HCT116 (cell line): Measurements from ENCODE around the gene REEP6. TPM values are rescaled to one million over a fixed set of nuclear protein-coding genes. Genes with fewer than 3 reads are reported as not detected.

Source experiments
- ATAC-seq: fragments of 200-7000 bp; cut with Tn5 transposase; 2 replicates; pipeline ENCODE4 v1.9.1; 2020; ENCODE audit warnings: mild to moderate bottlenecking, moderate library complexity
- BruUV-seq: library from RNA; stranded (reverse); fragments of 400-500 nt; replicated peaks from 2 replicates; lab custom pipeline; 2021; lab: Mats Ljungman, UMichigan
- CTCF ChIA-PET: fragments of 300-600 bp; sonication (Branson Sonifier 250); formaldehyde crosslinking; loops from one replicate; lab custom pipeline; 2021; ENCODE audit warnings: antibody characterized with exemption; lab: Charles Lee
- POLR2A ChIA-PET: fragments of 300-600, 350-600 bp; sonication (Branson Sonifier 250); formaldehyde crosslinking; loops from one replicate; lab custom pipeline; 2021; ENCODE audit warnings: antibody characterized with exemption; lab: Charles Lee
- RAD21 ChIA-PET, 2 experiments: fragments of 300-600 bp; sonication (Branson Sonifier 250); formaldehyde crosslinking; loops; one replicate each; lab custom pipeline; 2023; ENCODE audit warnings: low total read pairs in 2 of 2; ENCODE audit not compliant: uncharacterized antibody in 2 of 2, unreplicated experiment in 2 of 2, low non-redundant PET in 1 of 2; lab: Charles Lee
- DNase-seq: peaks from one replicate; pipeline ENCODE4 v3.0.0-alpha.2; 2010; ENCODE audit warnings: low read depth, low spot score
- H2AFZ ChIP-seq: fragments of 200-600 bp; shearing (Covaris generic), sonication (generic); 2 replicates; pipeline ENCODE4 v1.6.1; 2017; ENCODE audit warnings: low read depth, mixed run types, mixed read lengths, antibody characterized with exemption, low read length; ENCODE audit not compliant: poor library complexity, severe bottlenecking
- H3K27ac ChIP-seq: 2 replicates; pipeline ENCODE4 v1.5.1; 2012; ENCODE audit warnings: low read depth, low read length
- H3K27me3 ChIP-seq: fragments of 200-600 bp; sonication (generic); 2 replicates; pipeline ENCODE4 v1.6.1; 2016; ENCODE audit warnings: mixed run types, low read length, mixed read lengths; ENCODE audit not compliant: insufficient read depth
- H3K36me3 ChIP-seq, 2 experiments: fragments of 200-500 bp in 1 of 2; fragments of 200-600 bp in 1 of 2; sonication (Bioruptor generic) in 1 of 2; sonication (generic) in 1 of 2; 2 replicates each; pipeline versions ENCODE4 v1.5.1 to v1.6.1; 2014 to 2016; ENCODE audit warnings: low read length in 2 of 2, inconsistent platforms in 1 of 2, mixed read lengths in 1 of 2, mixed run types in 1 of 2; ENCODE audit not compliant: insufficient read depth in 2 of 2, control insufficient read depth in 1 of 2
- H3K4me1 ChIP-seq, 2 experiments: fragments of 200-600 bp in 1 of 2; sonication (generic) in 1 of 2; 2 replicates each; pipeline versions ENCODE4 v1.5.1 to v1.6.1; 2012 to 2017; ENCODE audit warnings: low read length in 2 of 2, inconsistent platforms in 1 of 2, mild to moderate bottlenecking in 1 of 2, mixed read lengths in 1 of 2, mixed run types in 1 of 2, moderate library complexity in 1 of 2; ENCODE audit not compliant: insufficient read depth in 2 of 2, control insufficient read depth in 1 of 2
- H3K4me2 ChIP-seq: fragments of 200-600 bp; sonication (generic); 2 replicates; pipeline ENCODE4 v1.6.1; 2017; ENCODE audit warnings: mixed run types, low read length, mixed read lengths
- H3K4me3 ChIP-seq, 2 experiments: fragments of 200-600 bp in 1 of 2; sonication (generic) in 1 of 2; replicated peaks in 1 of 2; 2 replicates each; pipeline ENCODE4 v1.5.1; 2011 to 2016; ENCODE audit warnings: low read length in 2 of 2, control low read depth in 1 of 2, low read depth in 1 of 2, mild to moderate bottlenecking in 1 of 2, mixed read lengths in 1 of 2, mixed run types in 1 of 2
- H3K79me2 ChIP-seq: fragments of 200-600 bp; sonication (generic); 2 replicates; pipeline ENCODE4 v1.6.1; 2017; ENCODE audit warnings: mild to moderate bottlenecking, mixed run types, low read length, moderate library complexity, mixed read lengths; ENCODE audit not compliant: insufficient read depth
- H3K9ac ChIP-seq: fragments of 200-600 bp; sonication (generic); 2 replicates; pipeline ENCODE4 v1.6.1; 2016; ENCODE audit warnings: low read length, mixed read lengths
- H3K9me2 ChIP-seq: fragments of 200-600 bp; sonication (generic), shearing (Covaris generic); 2 replicates; pipeline ENCODE4 v1.6.1; 2017; ENCODE audit warnings: mixed run types, mild to moderate bottlenecking, moderate library complexity; ENCODE audit not compliant: insufficient read depth
- H3K9me3 ChIP-seq, 2 experiments: fragments of 200-500 bp in 1 of 2; fragments of 200-600 bp in 1 of 2; sonication (Bioruptor generic) in 1 of 2; sonication (generic) in 1 of 2; 2 replicates each; pipeline ENCODE4 v1.6.1; 2014 to 2017; ENCODE audit warnings: low read length in 2 of 2, mixed read lengths in 2 of 2, inconsistent platforms in 1 of 2, low read depth in 1 of 2, mild to moderate bottlenecking in 1 of 2, mixed run types in 1 of 2, moderate library complexity in 1 of 2; ENCODE audit not compliant: control insufficient read depth in 1 of 2, insufficient read depth in 1 of 2
- H4K20me1 ChIP-seq: fragments of 200-600 bp; sonication (generic), shearing (Covaris generic); 2 replicates; pipeline ENCODE4 v1.6.1; 2017; ENCODE audit warnings: mixed run types, mild to moderate bottlenecking, moderate library complexity; ENCODE audit not compliant: insufficient read depth
- ATF3 ChIP-seq: IDR thresholded peaks from 2 replicates; pipeline ENCODE4 v1.6.1; 2012
- CBX3 ChIP-seq: IDR thresholded peaks from 2 replicates; pipeline ENCODE4 v1.6.1; 2012; ENCODE audit warnings: low read depth
- CEBPB ChIP-seq: IDR thresholded peaks from 2 replicates; pipeline ENCODE4 v1.6.1; 2012; ENCODE audit warnings: low read depth
- ELF1 ChIP-seq: IDR thresholded peaks from 2 replicates; pipeline ENCODE4 v1.6.1; 2012; ENCODE audit warnings: low read depth, borderline replicate concordance
- EZH2 ChIP-seq: fragments of 200-600 bp; sonication (generic); IDR thresholded peaks from 2 replicates; pipeline ENCODE4 v1.6.1; 2017; ENCODE audit warnings: antibody characterized with exemption, mixed run types
- FOSL1 ChIP-seq: IDR thresholded peaks from 2 replicates; pipeline ENCODE4 v1.6.1; 2012; ENCODE audit warnings: low read depth
- JUND ChIP-seq: IDR thresholded peaks from 2 replicates; pipeline ENCODE4 v1.6.1; 2012
- POLR2A ChIP-seq: IDR thresholded peaks from 2 replicates; pipeline ENCODE4 v1.7.0; 2011; ENCODE audit warnings: borderline replicate concordance; ENCODE audit not compliant: insufficient read depth, insufficient read length; ENCODE audit errors: extremely low read depth
- POLR2AphosphoS5 ChIP-seq: IDR thresholded peaks from 2 replicates; pipeline ENCODE4 v1.6.1; 2011; ENCODE audit warnings: mild to moderate bottlenecking, low read depth, low read length, moderate library complexity
- RAD21 ChIP-seq: IDR thresholded peaks from 2 replicates; pipeline ENCODE4 v1.6.1; 2012; ENCODE audit warnings: low read depth, mild to moderate bottlenecking
- REST ChIP-seq: IDR thresholded peaks from 2 replicates; pipeline ENCODE4 v1.6.1; 2012; ENCODE audit warnings: low read depth
- SIN3A ChIP-seq: IDR thresholded peaks from 2 replicates; pipeline ENCODE4 v1.6.1; 2012; ENCODE audit warnings: low read depth
- SP1 ChIP-seq: IDR thresholded peaks from 2 replicates; pipeline ENCODE4 v1.6.1; 2012; ENCODE audit warnings: low read depth
- SRF ChIP-seq: IDR thresholded peaks from 2 replicates; pipeline ENCODE4 v1.6.1; 2012; ENCODE audit warnings: low read depth
- ZFX ChIP-seq: fragments of 450-650 bp; IDR thresholded peaks from 2 replicates; pipeline ENCODE4 v1.6.1; 2017
- ZNF274 ChIP-seq: fragments of 200-500 bp; sonication (Bioruptor generic); IDR thresholded peaks from 2 replicates; pipeline ENCODE4 v1.6.1; 2014; ENCODE audit warnings: mild to moderate bottlenecking, low read depth, low read length, inconsistent platforms
- intact Hi-C: fragments of 100-400 bp; cut with micrococcal nuclease; formaldehyde crosslinking; loops from 2 replicates; pipeline ENCODE4 v1.10.0; 2022
- total RNA-seq: library from RNA; stranded (reverse); gene quantifications from one replicate; pipeline ENCODE4 v1.2.1, GENCODE V29; 2021; ENCODE audit not compliant: unreplicated experiment

The REEP6 gene
- total RNA-seq, 1 experiment from 2014 or later: 53.9 TPM

GRCh38 chr19:1445932-1446712, 44.9 kb upstream of the REEP6 start:
- Histone ChIP-seq H4K20me1 (peaks cover 15% of the 10 kb centered on the region; the same call in 1 of the 2 replicates), H2AFZ (no peak overlapping the region), H3K9me2 (no peaks in the 10 kb centered on the region)
- no TSS peak for BruUV-seq
- intact Hi-C loops: no loop called here
- ChIA-PET CTCF (interaction anchor here (0.9 to 3.0 kb wide), 4 partner anchors 9 to 380 kb away, joined by 3 to 49 read pairs (median 4); no protein-coding TSS in a partner anchor), POLR2A (interaction anchor here (0.8 to 3.0 kb wide), 6 partner anchors 9 to 177 kb away, joined by 3 to 28 read pairs (median 3); partner anchors contain the start of gene REEP6)
- ATAC-seq: peak; percentile 28
- TF ChIP-seq SIN3A: no peak
- no peak for TF ChIP-seq ZFX
- TF ChIP-seq FOSL1: no peak
- no peak for TF ChIP-seq RAD21
- no peak for TF ChIP-seq ELF1
- no peak for TF ChIP-seq CEBPB
- no peak for TF ChIP-seq JUND
- no peak for TF ChIP-seq POLR2A
- no peak for TF ChIP-seq REST
- no peak for TF ChIP-seq CBX3
- no peak for TF ChIP-seq ATF3
- no peak for TF ChIP-seq SRF
- no peak for TF ChIP-seq POLR2AphosphoS5
- TF ChIP-seq EZH2: no peak
- TF ChIP-seq ZNF274: no peak
- no peak for TF ChIP-seq SP1
- TF ChIP-seq, all 23 proteins: peak for 0
- H3K36me3 ChIP-seq: peaks cover 3 to 12% of the 10 kb centered on the region in 2 experiments; a peak in 2 of 4 replicates
- H3K4me2 ChIP-seq: peak overlapping the region; percentile 99
- H3K27me3 ChIP-seq: no peaks in the 10 kb centered on the region; the same call in 1 of the 2 replicates
- H3K4me3 ChIP-seq: peak overlapping the region; percentile 48 to 62
- H3K79me2 ChIP-seq: peaks cover 15% of the 10 kb centered on the region
- peak overlapping the region; percentile 71 for H3K9ac ChIP-seq
- peak overlapping the region; percentile 22; the same call in 1 of the 2 replicates for H3K27ac ChIP-seq
- H3K9me3 ChIP-seq: no peaks in the 10 kb centered on the region
- no peak for DNase-seq
- peaks cover 37 to 58% of the 10 kb centered on the region in 2 experiments for H3K4me1 ChIP-seq
- RAD21 ChIA-PET: interaction anchor here in 1 of 2 experiments (0.6 to 1.3 kb wide), 2 partner anchors 10 to 167 kb away, joined by 3 to 4 read pairs; no protein-coding TSS in a partner anchor
